HG03159 (cell line): Measurements from ENCODE around the gene ABHD3.
"Not testable (repeated sequence)": the region's sequence is repeated elsewhere in the genome, so short reads cannot be mapped to it uniquely, and the experiment has no call there.

ENCODE experiments used
- ATAC-seq: cut with Tn5 transposase; IDR thresholded peaks from one replicate; pipeline ENCODE4 v1.9.1; 2021; ENCODE audit warnings: mild to moderate bottlenecking, moderate library complexity; ENCODE audit not compliant: unreplicated experiment

Gene ABHD3

GRCh38 chr18:21704603-21705364 lies at the start of gene ABHD3:
ABHD3 (minus strand) TSS chr18:21704774; CDS start chr18:21704665, 109 bp downstream.
- ATAC-seq: peak; percentile 91

GRCh38 chr18:21747764-21748693 lies 43.5 kb upstream of the ABHD3 start:
- no peak for ATAC-seq

GRCh38 chr18:21747268-21747667 lies 42.7 kb upstream of the ABHD3 start:
- ATAC-seq: no peak

- no peak for ATAC-seq
These were observed 40.7 kb upstream of the ABHD3 start for GRCh38 chr18:21745231-21745630.

GRCh38 chr18:21743166-21743832 lies 38.7 kb upstream of the ABHD3 start:
- no peak for ATAC-seq

GRCh38 chr18:21742315-21742687 lies 37.7 kb upstream of the ABHD3 start:
- no peak for ATAC-seq

GRCh38 chr18:21741562-21742314 lies 37.2 kb upstream of the ABHD3 start:
- ATAC-seq: peak; percentile 18

GRCh38 chr18:21741312-21741561 lies 36.7 kb upstream of the ABHD3 start:
- ATAC-seq: no peak

- peak; percentile 97 for ATAC-seq
These were observed 36.2 kb upstream of the ABHD3 start, which contains the start of gene MIB1 for GRCh38 chr18:21740538-21741311. MIB1 (plus strand) TSS chr18:21740792; CDS start chr18:21741584, 792 bp downstream.

- peak; percentile 5 for ATAC-seq
These were observed 35.3 kb upstream of the ABHD3 start for GRCh38 chr18:21739604-21740537.

- ATAC-seq: not testable (repeated sequence)
These were observed 32.4 kb upstream of the ABHD3 start for GRCh38 chr18:21736926-21737325.

- no peak for ATAC-seq
These were observed 31.0 kb upstream of the ABHD3 start for GRCh38 chr18:21735452-21736015.

- no peak for ATAC-seq
These were observed 28.4 kb upstream of the ABHD3 start for GRCh38 chr18:21733011-21733410.

GRCh38 chr18:21727702-21728101 lies 23.1 kb upstream of the ABHD3 start:
- ATAC-seq: no peak

- ATAC-seq: no peak
These were observed 20.6 kb upstream of the ABHD3 start for GRCh38 chr18:21725201-21725600.

- ATAC-seq: no peak
These were observed 18.1 kb upstream of the ABHD3 start for GRCh38 chr18:21722687-21723086.

- no peak for ATAC-seq
These were observed 9.9 kb upstream of the ABHD3 start for GRCh38 chr18:21714474-21714873.

- not testable (repeated sequence) for ATAC-seq
These were observed 2.6 kb upstream of the ABHD3 start for GRCh38 chr18:21707130-21707529.
